HepG2 (cell line): ENCODE results near the gene SEC14L5. TPM values are rescaled to one million over a fixed set of nuclear protein-coding genes. Genes with fewer than 3 reads are reported as not detected.

Experiments used
- CCDC6 ChIP-seq: sonication (generic); formaldehyde crosslinking; IDR thresholded peaks from 2 replicates; pipeline ENCODE4 v1.8.1; 2022; ENCODE audit warnings: mild to moderate bottlenecking, missing genetic modification reagents, moderate library complexity
- FIP1L1 ChIP-seq: fragments of 200-400 bp; formaldehyde crosslinking; IDR thresholded peaks from 2 replicates; pipeline ENCODE4 v1.6.1; 2018; ENCODE audit warnings: low read depth, mild to moderate bottlenecking, low read length, moderate library complexity, borderline replicate concordance; ENCODE audit not compliant: insufficient read depth
- HNF4A ChIP-seq: sonication (generic); formaldehyde crosslinking; IDR thresholded peaks from 2 replicates; pipeline ENCODE4 v1.4.0; 2020; ENCODE audit warnings: missing genetic modification reagents
- HOXA3 ChIP-seq: sonication (generic); formaldehyde crosslinking; IDR thresholded peaks from 2 replicates; pipeline ENCODE4 v1.5.0; 2020; ENCODE audit warnings: missing genetic modification reagents
- HOXA9 ChIP-seq: sonication (generic); formaldehyde crosslinking; IDR thresholded peaks from 2 replicates; pipeline ENCODE4 v1.8.1; 2022; ENCODE audit warnings: missing genetic modification reagents, mild to moderate bottlenecking, moderate library complexity, borderline replicate concordance
- ISL2 ChIP-seq: sonication (generic); formaldehyde crosslinking; IDR thresholded peaks from 2 replicates; pipeline ENCODE4 v1.5.0; 2020; ENCODE audit warnings: missing genetic modification reagents
- MTA1 ChIP-seq: sonication (generic); formaldehyde crosslinking; IDR thresholded peaks from 2 replicates; pipeline ENCODE4 v1.4.0; 2020; ENCODE audit warnings: missing genetic modification reagents, mild to moderate bottlenecking, borderline replicate concordance
- RORA ChIP-seq: sonication (generic); formaldehyde crosslinking; IDR thresholded peaks from 2 replicates; pipeline ENCODE4 v1.5.0; 2020; ENCODE audit warnings: mild to moderate bottlenecking, missing genetic modification reagents, moderate library complexity
- SATB2 ChIP-seq: sonication (generic); formaldehyde crosslinking; IDR thresholded peaks from 2 replicates; pipeline ENCODE4 v1.5.0; 2020; ENCODE audit warnings: missing genetic modification reagents
- SKI ChIP-seq: fragments of 450-650 bp; IDR thresholded peaks from one replicate; pipeline ENCODE4 v1.6.1; 2018; ENCODE audit warnings: mild to moderate bottlenecking; ENCODE audit not compliant: partially characterized antibody
- SP2 ChIP-seq: sonication (generic); formaldehyde crosslinking; IDR thresholded peaks from 2 replicates; pipeline ENCODE4 v1.5.1; 2020; ENCODE audit warnings: mild to moderate bottlenecking, missing genetic modification reagents
- TBL1XR1 ChIP-seq: fragments of 150-350 bp; IDR thresholded peaks from 2 replicates; pipeline ENCODE4 v1.6.1; 2014; ENCODE audit warnings: borderline replicate concordance, low read length; ENCODE audit not compliant: partially characterized antibody
- TEAD2 ChIP-seq: sonication (generic); formaldehyde crosslinking; IDR thresholded peaks from 2 replicates; pipeline ENCODE4 v1.9.0; 2021; ENCODE audit warnings: missing genetic modification reagents
- ZBTB3 ChIP-seq: sonication (generic); formaldehyde crosslinking; IDR thresholded peaks from 2 replicates; pipeline ENCODE4 v1.4.0; 2020; ENCODE audit warnings: low read depth, mild to moderate bottlenecking, moderate library complexity, missing genetic modification reagents, borderline replicate concordance
- ZBTB7B ChIP-seq: sonication (generic); formaldehyde crosslinking; IDR thresholded peaks from 2 replicates; pipeline ENCODE4 v1.4.0; 2020; ENCODE audit warnings: missing genetic modification reagents
- ZFAT ChIP-seq: sonication (generic); formaldehyde crosslinking; conservative IDR thresholded peaks from 2 replicates; pipeline ENCODE4 v1.8.1; 2023; ENCODE audit warnings: missing genetic modification reagents, inconsistent platforms
- ZFP82 ChIP-seq: sonication (generic); formaldehyde crosslinking; IDR thresholded peaks from 2 replicates; pipeline ENCODE4 v1.5.1; 2020; ENCODE audit warnings: mild to moderate bottlenecking, missing genetic modification reagents, borderline replicate concordance
- ZFP91 ChIP-seq: sonication (generic); formaldehyde crosslinking; IDR thresholded peaks from 2 replicates; pipeline ENCODE4 v1.9.0; 2022; ENCODE audit warnings: missing genetic modification reagents, mild to moderate bottlenecking, borderline replicate concordance
- ZNF24 ChIP-seq: fragments of 450-650 bp; IDR thresholded peaks from 2 replicates; pipeline ENCODE4 v1.6.1; 2017; ENCODE audit warnings: antibody characterized with exemption, mild to moderate bottlenecking
- ZNF276 ChIP-seq: sonication (generic); formaldehyde crosslinking; IDR thresholded peaks from 2 replicates; pipeline ENCODE4 v1.4.0; 2020; ENCODE audit warnings: mild to moderate bottlenecking, low read depth, missing genetic modification reagents
- ZNF383 ChIP-seq: sonication (generic); formaldehyde crosslinking; IDR thresholded peaks from 2 replicates; pipeline ENCODE4 v1.4.0; 2020; ENCODE audit warnings: missing genetic modification reagents, mild to moderate bottlenecking, borderline replicate concordance
- ZNF451 ChIP-seq: sonication (generic); formaldehyde crosslinking; IDR thresholded peaks from 2 replicates; pipeline ENCODE4 v1.5.0; 2020; ENCODE audit warnings: mild to moderate bottlenecking, missing genetic modification reagents
- ZNF691 ChIP-seq: sonication (generic); formaldehyde crosslinking; IDR thresholded peaks from 2 replicates; pipeline ENCODE4 v1.4.0; 2020; ENCODE audit warnings: missing genetic modification reagents, low read depth, mild to moderate bottlenecking, borderline replicate concordance
- ZNF7 ChIP-seq: IDR thresholded peaks from 2 replicates; pipeline ENCODE4 v1.6.1; 2016; ENCODE audit warnings: missing biosample characterization, missing genetic modification reagents
- ZNF879 ChIP-seq: sonication (generic); formaldehyde crosslinking; IDR thresholded peaks from 2 replicates; pipeline ENCODE4 v1.8.1; 2023; ENCODE audit warnings: missing genetic modification reagents
- ZNF883 ChIP-seq: sonication (generic); formaldehyde crosslinking; IDR thresholded peaks from 2 replicates; pipeline ENCODE4 v1.5.1; 2020; ENCODE audit warnings: mild to moderate bottlenecking, missing genetic modification reagents; ENCODE audit errors: not compliant biosample characterization
- polyA plus RNA-seq, 8 experiments: library from polyadenylated mRNA; depleted of rRNA in 3 of 8; stranded (reverse) in 7 of 8; unstranded in 1 of 8; fragments of >200 nt; fragmentation: Illumina TruSeq in 4 of 8; extraction: Trizol in 4 of 8; gene quantifications; 2 replicates each; pipeline versions ENCODE4 v1.2.1 to v1.2.3, GENCODE V29; 2011 to 2016; ENCODE audit warnings: low read depth in 4 of 8, missing spikeins in 1 of 8, mixed read lengths in 1 of 8; ENCODE audit not compliant: insufficient read depth in 1 of 8
- total RNA-seq, 5 experiments: library from RNA; depleted of rRNA; stranded (reverse); fragments of >200 nt; fragmentation: Illumina TruSeq; extraction: Trizol; gene quantifications; 2 replicates each; pipeline ENCODE4 v1.2.3, GENCODE V29; 2016; ENCODE audit warnings: low read depth in 1 of 5

The SEC14L5 gene
- total and polyA plus RNA-seq, 2 of the 13 experiments (the other 11 are each of a cell fraction or from before 2014, with no cell fraction given), result 0.40 to 0.42 TPM

- TF ChIP-seq FIP1L1 (no peak), HOXA9 (no peak), SATB2 (CRISPR knock-in tag) (0 out of 2 replicates have a peak, but pooled peaks have one; percentile 20), ZBTB3 (no peak; the same call in 1 of the 2 replicates), ZNF691 (CRISPR knock-in tag) (no peak), ZNF24 (no peak), HNF4A (CRISPR knock-in tag) (no peak), ZFAT (CRISPR knock-in tag) (0 out of 2 replicates have a peak, but pooled peaks have one; percentile 32), ZNF383 (CRISPR knock-in tag) (no peak), SP2 (CRISPR knock-in tag) (no peak), ISL2 (CRISPR knock-in tag) (peak; percentile 42; the same call in 1 of the 2 replicates), RORA (CRISPR knock-in tag) (no peak), MTA1 (CRISPR knock-in tag) (no peak; the same call in 1 of the 2 replicates), ZFP91 (CRISPR knock-in tag) (peak; percentile 22; the same call in 1 of the 2 replicates), ZNF883 (CRISPR knock-in tag) (no peak), ZBTB7B (CRISPR knock-in tag) (peak; percentile 89), ZFP82 (CRISPR knock-in tag) (peak; percentile 96; the same call in 1 of the 2 replicates), ZNF7 (no peak), ZNF276 (CRISPR knock-in tag) (no peak; the same call in 1 of the 2 replicates), TBL1XR1 (no peak), HOXA3 (CRISPR knock-in tag) (peak; percentile 13; the same call in 1 of the 2 replicates), TEAD2 (CRISPR knock-in tag) (no peak), CCDC6 (CRISPR knock-in tag) (peak; percentile 2; the same call in 1 of the 2 replicates), ZNF879 (CRISPR knock-in tag) (no peak), SKI (no peak), ZNF451 (peak; percentile 0; the same call in 1 of the 2 replicates)
Observed at GRCh38 chr16:4936181-4936990, 21.7 kb upstream of the SEC14L5 start (continued).
